Lung (tissue), 12 donors: Measurements from ENCODE around the gene ANKRD61. TPM values are rescaled to one million over a fixed set of nuclear protein-coding genes. Genes with fewer than 3 reads are reported as not detected.
"Not testable (repeated sequence)": the region's sequence is repeated elsewhere in the genome, so short reads cannot be mapped to it uniquely, and the experiment has no call there.

Experiments used
- ATAC-seq: fragments of 200-7000 bp; cut with Tn5 transposase; one replicate; pipeline ENCODE4 v1.9.1; 2020; ENCODE audit warnings: moderate number of reproducible peaks; ENCODE audit not compliant: insufficient read depth, low FRiP score
- DNase-seq, 3 donors: peaks; one replicate each; pipeline ENCODE4 v3.0.0-alpha.2; 2013 to 2017
- H3K27ac ChIP-seq, 2 donors: one replicate each; pipeline ENCODE4 v1.5.1; 2013; ENCODE audit warnings: mild to moderate bottlenecking in 2 of 2, moderate library complexity in 2 of 2, control low read depth in 1 of 2, inconsistent platforms in 1 of 2, low read depth in 1 of 2, low read length in 1 of 2
- H3K27me3 ChIP-seq, 3 donors: one replicate each; pipeline ENCODE4 v1.5.1; 2013; ENCODE audit warnings: low read length in 2 of 3; ENCODE audit not compliant: control insufficient read depth in 3 of 3, insufficient read depth in 3 of 3
- H3K36me3 ChIP-seq, 4 donors: one replicate each; pipeline ENCODE4 v1.5.1; 2013; ENCODE audit warnings: low read length in 4 of 4, mild to moderate bottlenecking in 1 of 4, moderate library complexity in 1 of 4; ENCODE audit not compliant: control insufficient read depth in 4 of 4, insufficient read depth in 4 of 4
- H3K4me1 ChIP-seq, 5 donors: one replicate each; pipeline ENCODE4 v1.5.1; 2013; ENCODE audit warnings: low read length in 5 of 5, mild to moderate bottlenecking in 2 of 5, moderate library complexity in 1 of 5; ENCODE audit not compliant: control insufficient read depth in 5 of 5, insufficient read depth in 5 of 5
- H3K4me3 ChIP-seq: one replicate; pipeline ENCODE4 v1.5.1; 2013; ENCODE audit warnings: mild to moderate bottlenecking, control low read depth, moderate library complexity
- H3K9ac ChIP-seq, 2 donors: one replicate each; pipeline ENCODE4 v1.5.1; 2013; ENCODE audit warnings: low read length in 2 of 2, control low read depth in 1 of 2; ENCODE audit not compliant: insufficient read depth in 1 of 2
- H3K9me3 ChIP-seq, 4 donors: one replicate each; pipeline ENCODE4 v1.5.1; 2013; ENCODE audit warnings: low read length in 3 of 4, mild to moderate bottlenecking in 1 of 4, moderate library complexity in 1 of 4; ENCODE audit not compliant: control insufficient read depth in 4 of 4, insufficient read depth in 3 of 4
- CTCF ChIP-seq: IDR thresholded peaks from 2 replicates; pipeline ENCODE4 v1.5.1; 2012; ENCODE audit warnings: mild to moderate bottlenecking; ENCODE audit errors: control extremely low read depth, extremely low read depth
- WGBS, 2 donors: extraction: QIAGEN DNeasy Blood & Tissue Kit; methylation state at CpG; one replicate each; pipeline ENCODE4 v1.1.7; 2013; 5-methylcytosine and 5-hydroxymethylcytosine counted together
- polyA plus RNA-seq, 2 donors: library from polyadenylated mRNA; stranded (reverse); fragments of 200-250 nt; gene quantifications; one replicate each; pipeline ENCODE4 v1.2.1, GENCODE V29; 2013
- total RNA-seq, 2 donors: library from RNA; depleted of rRNA in 1 of 2; stranded (reverse); fragments of >200 nt in 1 of 2; gene quantifications; one replicate each; pipeline ENCODE4 v1.2.1, GENCODE V29; 2014 to 2021
- donor health status: control.
- donor health status: control.
- donor health status: Bipolar disorder and iron deficiency.
- donor health status: healthy.
- donor health status: DM: yes; HTN: yes; CAD: no.

The ANKRD61 gene
- total and polyA plus RNA-seq, 4 donors: 0.08 TPM; not detected in 3

- Histone ChIP-seq H3K27me3 (no peaks in the 10 kb centered on the region), H3K9me3 (no peaks in the 10 kb centered on the region), H3K4me1 (no peaks in the 10 kb centered on the region), H3K36me3 (peaks cover 25 to 33% (median 28%) of the 10 kb centered on the region in 4 donors), H3K27ac (no peak overlapping the region), H3K4me3 (no peak overlapping the region), H3K9ac (no peak overlapping the region)
- 89 to 93% methylated on average over 7 of the region's 7 CpGs for WGBS, 2 donors
- no peak for DNase-seq
- no peak for ATAC-seq
- no peak for TF ChIP-seq CTCF
Measured at GRCh38 chr7:6032641-6033040, 1.5 kb downstream of the ANKRD61 start.

GRCh38 chr7:6035165-6035564 is 4.0 kb downstream of the ANKRD61 start:
- no peak for TF ChIP-seq CTCF
- no peak overlapping the region for H3K27ac ChIP-seq
- H3K27me3 ChIP-seq: no peaks in the 10 kb centered on the region
- H3K4me3 ChIP-seq: no peak overlapping the region
- DNase-seq (no peak), ATAC-seq (no peak)
- H3K36me3 ChIP-seq: peaks cover 26 to 42% (median 31%) of the 10 kb centered on the region in 4 donors
- no peaks in the 10 kb centered on the region for H3K4me1 ChIP-seq
- WGBS, 2 donors: 92 to 97% methylated on average over 10 of the region's 10 CpGs
- no peaks in the 10 kb centered on the region for H3K9me3 ChIP-seq
- H3K9ac ChIP-seq: no peak overlapping the region

GRCh38 chr7:6035686-6036085 is 4.5 kb downstream of the ANKRD61 start:
- DNase-seq (no peak), ATAC-seq (no peak)
- Histone ChIP-seq H3K36me3 (peaks cover 31 to 46% (median 35%) of the 10 kb centered on the region in 4 donors), H3K27me3 (no peaks in the 10 kb centered on the region), H3K27ac (no peak overlapping the region), H3K9ac (no peak overlapping the region), H3K4me3 (no peak overlapping the region), H3K9me3 (no peaks in the 10 kb centered on the region), H3K4me1 (no peaks in the 10 kb centered on the region)
- no peak for TF ChIP-seq CTCF
- WGBS, 2 donors: 96 to 97% methylated on average over 13 of the region's 13 CpGs

GRCh38 chr7:6049780-6050179 is 18.6 kb downstream of the ANKRD61 start:
- no peaks in the 10 kb centered on the region for H3K9me3 ChIP-seq
- H3K27me3 ChIP-seq: no peaks in the 10 kb centered on the region
- TF ChIP-seq CTCF: no peak
- no peak overlapping the region for H3K9ac ChIP-seq
- 83 to 91% methylated on average over 4 of the region's 4 CpGs for WGBS, 2 donors
- DNase-seq (no peak), ATAC-seq (no peak)
- H3K4me3 ChIP-seq: no peak overlapping the region
- no peak overlapping the region for H3K27ac ChIP-seq
- H3K4me1 ChIP-seq: no peaks in the 10 kb centered on the region
- H3K36me3 ChIP-seq: peaks cover 13 to 19% (median 14%) of the 10 kb centered on the region in 4 donors

- not testable (repeated sequence) for H3K4me3 ChIP-seq, H3K27me3 ChIP-seq, H3K27ac ChIP-seq, DNase-seq, H3K9ac ChIP-seq, ATAC-seq, H3K4me1 ChIP-seq, H3K9me3 ChIP-seq
- peaks cover 10 to 12% (median 11%) of the 10 kb centered on the region in 4 donors for H3K36me3 ChIP-seq
- 88 to 90% methylated on average over 9 of the region's 9 CpGs for WGBS, 2 donors
Measured at GRCh38 chr7:6051185-6051584, 20.0 kb downstream of the ANKRD61 start.
